ENCODE results near the gene SCLY. TPM values are rescaled to one million over a fixed set of nuclear protein-coding genes. Genes with fewer than 3 reads are reported as not detected.
A peak's percentile ranks its signal among the peaks of the same experiment; 100 is the strongest.

The SCLY gene
- total RNA-seq, 1 experiment from 2014 or later: 69.9 TPM

- POLR2A ChIA-PET (ENCODE audit: low non-redundant PET): no interaction called here
- intact Hi-C loops (cut with micrococcal nuclease; ENCODE audit: unreplicated experiment): no loop called here
- BruUV-seq (replicated peaks): no TSS peak
- no peak for DNase-seq (ENCODE audit: low spot score)
- no peak overlapping the region for H3K4me3 ChIP-seq (ENCODE audit: low read depth, low read length, poor library complexity, severe bottlenecking)
- TF ChIP-seq, protein P1, sequence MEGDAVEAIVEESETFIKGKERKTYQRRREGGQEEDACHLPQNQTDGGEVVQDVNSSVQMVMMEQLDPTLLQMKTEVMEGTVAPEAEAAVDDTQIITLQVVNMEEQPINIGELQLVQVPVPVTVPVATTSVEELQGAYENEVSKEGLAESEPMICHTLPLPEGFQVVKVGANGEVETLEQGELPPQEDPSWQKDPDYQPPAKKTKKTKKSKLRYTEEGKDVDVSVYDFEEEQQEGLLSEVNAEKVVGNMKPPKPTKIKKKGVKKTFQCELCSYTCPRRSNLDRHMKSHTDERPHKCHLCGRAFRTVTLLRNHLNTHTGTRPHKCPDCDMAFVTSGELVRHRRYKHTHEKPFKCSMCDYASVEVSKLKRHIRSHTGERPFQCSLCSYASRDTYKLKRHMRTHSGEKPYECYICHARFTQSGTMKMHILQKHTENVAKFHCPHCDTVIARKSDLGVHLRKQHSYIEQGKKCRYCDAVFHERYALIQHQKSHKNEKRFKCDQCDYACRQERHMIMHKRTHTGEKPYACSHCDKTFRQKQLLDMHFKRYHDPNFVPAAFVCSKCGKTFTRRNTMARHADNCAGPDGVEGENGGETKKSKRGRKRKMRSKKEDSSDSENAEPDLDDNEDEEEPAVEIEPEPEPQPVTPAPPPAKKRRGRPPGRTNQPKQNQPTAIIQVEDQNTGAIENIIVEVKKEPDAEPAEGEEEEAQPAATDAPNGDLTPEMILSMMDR (conservative IDR thresholded peaks at IDR 0.05; ENCODE audit: low read depth, low read length): no peak
- no peak for TF ChIP-seq EZH2 (IDR thresholded peaks at IDR 0.05; ENCODE audit: borderline replicate concordance, low read depth, low read length, poor library complexity, severe bottlenecking)
- no peaks in the 10 kb centered on the region for H3K4me1 ChIP-seq (ENCODE audit: insufficient read depth, low read length, poor library complexity, severe bottlenecking)
- no peak overlapping the region for H3K27ac ChIP-seq (ENCODE audit: low read depth, low read length, poor library complexity, severe bottlenecking)
- no peaks in the 10 kb centered on the region for H3K36me3 ChIP-seq (ENCODE audit: insufficient read depth, low read length, poor library complexity, severe bottlenecking)
- no peaks in the 10 kb centered on the region for H3K27me3 ChIP-seq (replicated peaks; ENCODE audit: insufficient read depth, low read depth, low read length, poor library complexity)
- CTCF ChIA-PET: no interaction called here
- H3K9me3 ChIP-seq (ENCODE audit: low read depth, low read length, poor library complexity, severe bottlenecking): no peaks in the 10 kb centered on the region
Observed at GRCh38 chr2:238140721-238141540, 80.1 kb downstream of the SCLY start.

GRCh38 chr2:238141541-238142318 lies 80.9 kb downstream of the SCLY start:
- no peak overlapping the region for H3K4me3 ChIP-seq (ENCODE audit: low read depth, low read length, poor library complexity, severe bottlenecking)
- H3K27me3 ChIP-seq (replicated peaks; ENCODE audit: insufficient read depth, low read depth, low read length, poor library complexity): no peaks in the 10 kb centered on the region
- H3K36me3 ChIP-seq (ENCODE audit: insufficient read depth, low read length, poor library complexity, severe bottlenecking): no peaks in the 10 kb centered on the region
- BruUV-seq (replicated peaks): no TSS peak
- ChIA-PET POLR2A (ENCODE audit: low non-redundant PET) (no interaction called here), CTCF (no interaction called here)
- H3K4me1 ChIP-seq (ENCODE audit: insufficient read depth, low read length, poor library complexity, severe bottlenecking): no peaks in the 10 kb centered on the region
- peak; percentile 47 for DNase-seq (ENCODE audit: low spot score)
- no peak overlapping the region for H3K27ac ChIP-seq (ENCODE audit: low read depth, low read length, poor library complexity, severe bottlenecking)
- H3K9me3 ChIP-seq (ENCODE audit: low read depth, low read length, poor library complexity, severe bottlenecking): no peaks in the 10 kb centered on the region
- intact Hi-C loops (cut with micrococcal nuclease; ENCODE audit: unreplicated experiment): no loop called here
- TF ChIP-seq, protein P1 (conservative IDR thresholded peaks at IDR 0.05; ENCODE audit: low read depth, low read length): no peak
- no peak for TF ChIP-seq EZH2 (IDR thresholded peaks at IDR 0.05; ENCODE audit: borderline replicate concordance, low read depth, low read length, poor library complexity, severe bottlenecking)

DNA sequence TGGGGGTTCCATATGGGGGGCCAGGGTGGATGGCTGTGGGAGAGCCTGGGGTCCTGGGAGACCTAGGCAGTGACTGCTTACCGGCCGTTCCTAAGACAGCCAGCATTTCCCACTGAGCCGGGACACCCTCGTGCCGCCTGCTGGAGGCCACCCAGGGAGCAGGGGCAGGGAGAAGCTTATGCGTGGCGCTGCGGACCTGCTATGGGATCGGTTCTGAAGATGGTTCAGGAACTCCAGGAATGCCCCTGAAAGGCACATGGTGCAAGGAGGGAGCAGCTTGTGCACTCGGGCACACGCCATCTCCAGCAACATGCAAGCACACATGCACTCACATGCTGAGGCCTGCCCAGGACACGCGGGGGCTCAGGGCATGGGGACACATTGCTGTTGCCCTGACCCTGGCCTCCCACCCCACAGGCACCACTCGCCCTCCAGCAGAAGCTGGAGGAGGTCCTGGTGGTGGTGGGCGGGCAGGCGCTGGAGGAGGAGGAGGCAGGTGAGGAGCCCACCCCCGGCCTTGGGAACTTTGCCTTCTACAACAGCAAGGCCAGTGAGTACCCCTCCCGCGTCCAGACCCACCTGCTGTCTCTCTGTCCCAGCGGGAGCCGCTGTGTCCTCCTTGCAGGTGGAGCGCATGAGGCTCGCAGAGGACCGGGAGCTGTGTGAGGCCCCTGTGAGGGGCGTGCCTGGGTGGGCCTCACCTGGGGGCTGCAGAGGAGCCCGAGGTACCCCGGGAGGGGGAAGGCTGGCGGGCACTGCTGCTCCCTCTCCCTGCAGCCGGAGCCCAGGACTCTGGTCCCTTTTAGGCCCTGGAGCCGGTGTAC lies 81.8 kb downstream of the SCLY start:
- DNase-seq (ENCODE audit: low spot score): no peak
- Histone ChIP-seq H3K27me3 (replicated peaks; ENCODE audit: insufficient read depth, low read depth, low read length, poor library complexity) (no peaks in the 10 kb centered on the region), H3K36me3 (ENCODE audit: insufficient read depth, low read length, poor library complexity, severe bottlenecking) (no peaks in the 10 kb centered on the region), H3K27ac (ENCODE audit: low read depth, low read length, poor library complexity, severe bottlenecking) (no peak overlapping the region), H3K4me3 (ENCODE audit: low read depth, low read length, poor library complexity, severe bottlenecking) (no peak overlapping the region), H3K9me3 (ENCODE audit: low read depth, low read length, poor library complexity, severe bottlenecking) (no peaks in the 10 kb centered on the region), H3K4me1 (ENCODE audit: insufficient read depth, low read length, poor library complexity, severe bottlenecking) (no peaks in the 10 kb centered on the region)
- ChIA-PET POLR2A (ENCODE audit: low non-redundant PET) (no interaction called here), CTCF (no interaction called here)
- intact Hi-C loops (cut with micrococcal nuclease; ENCODE audit: unreplicated experiment): no loop called here
- BruUV-seq (replicated peaks): no TSS peak
- no peak for TF ChIP-seq EZH2 (IDR thresholded peaks at IDR 0.05; ENCODE audit: borderline replicate concordance, low read depth, low read length, poor library complexity, severe bottlenecking)
- TF ChIP-seq, protein P1 (conservative IDR thresholded peaks at IDR 0.05; ENCODE audit: low read depth, low read length): no peak
